K562 (cell line): ENCODE data around the gene CXCL1. TPM values are rescaled to one million over a fixed set of nuclear protein-coding genes. Genes with fewer than 3 reads are reported as not detected.

Experiments used
- CEBPB ChIP-seq: fragments of 450-650 bp; IDR thresholded peaks from 2 replicates; pipeline ENCODE4 v1.6.1; 2016; ENCODE audit warnings: missing genetic modification characterization, missing compliant biosample characterization
- FOXP1 ChIP-seq: sonication (generic); formaldehyde crosslinking; IDR thresholded peaks from 2 replicates; pipeline ENCODE4 v1.8.0; 2022; ENCODE audit warnings: mild to moderate bottlenecking, missing genetic modification reagents
- HNRNPUL1 ChIP-seq: fragments of 200-400 bp; formaldehyde crosslinking; IDR thresholded peaks from 2 replicates; pipeline ENCODE4 v1.6.1; 2017; ENCODE audit warnings: low read length
- ILK ChIP-seq: fragments of 450-650 bp; IDR thresholded peaks from 2 replicates; pipeline ENCODE4 v1.6.1; 2016; ENCODE audit warnings: missing genetic modification characterization, low read depth, mild to moderate bottlenecking, missing compliant biosample characterization, moderate library complexity, borderline replicate concordance
- MCM7 ChIP-seq, 2 experiments: fragments of 450-650 bp; IDR thresholded peaks; 2 replicates each; pipeline ENCODE4 v1.6.1; 2016 to 2018
- NFATC3 ChIP-seq: fragments of 450-650 bp; IDR thresholded peaks from 2 replicates; pipeline ENCODE4 v1.6.1; 2017; ENCODE audit warnings: mild to moderate bottlenecking
- POLR2B ChIP-seq: fragments of 450-650 bp; IDR thresholded peaks from 2 replicates; pipeline ENCODE4 v1.6.1; 2018; ENCODE audit warnings: low read depth; ENCODE audit not compliant: partially characterized antibody
- RAD21 ChIP-seq, 2 experiments: fragments of 250-450 bp in 1 of 2; fragments of 450-650 bp in 1 of 2; sonication (Bioruptor Pico) in 1 of 2; formaldehyde crosslinking in 1 of 2; IDR thresholded peaks in 1 of 2; conservative IDR thresholded peaks in 1 of 2; 2 replicates each; pipeline versions ENCODE4 v1.4.0 to v1.8.0; 2020 to 2022; ENCODE audit warnings: mild to moderate bottlenecking in 2 of 2, moderate library complexity in 1 of 2
- RBM34 ChIP-seq: fragments of 200-400 bp; formaldehyde crosslinking; IDR thresholded peaks from 2 replicates; pipeline ENCODE4 v1.6.1; 2018; ENCODE audit warnings: low read length, borderline replicate concordance; ENCODE audit not compliant: insufficient read depth
- SETDB1 ChIP-seq: IDR thresholded peaks from one replicate; pipeline ENCODE4 v1.6.1; 2012; ENCODE audit warnings: low read length, control low read depth, inconsistent platforms
- SOX6 ChIP-seq: fragments of 450-650 bp; IDR thresholded peaks from 2 replicates; pipeline ENCODE4 v1.6.1; 2014; ENCODE audit warnings: mild to moderate bottlenecking
- TAF1 ChIP-seq: IDR thresholded peaks from 2 replicates; pipeline ENCODE4 v1.6.1; 2011; ENCODE audit warnings: mild to moderate bottlenecking, low read length, moderate library complexity; ENCODE audit not compliant: insufficient read depth, control insufficient read depth, severe bottlenecking; ENCODE audit errors: extremely low read depth
- THRAP3 ChIP-seq: fragments of 450-650 bp; IDR thresholded peaks from 2 replicates; pipeline ENCODE4 v1.6.1; 2016; ENCODE audit warnings: mild to moderate bottlenecking, inconsistent platforms, borderline replicate concordance
- ZBED1 ChIP-seq: IDR thresholded peaks from 2 replicates; pipeline ENCODE4 v1.6.1; 2014
- ZNF217 ChIP-seq: sonication (generic); formaldehyde crosslinking; IDR thresholded peaks from 2 replicates; pipeline ENCODE4 v1.8.0; 2022; ENCODE audit warnings: mild to moderate bottlenecking, missing genetic modification reagents
- ZNF224 ChIP-seq: sonication (generic); formaldehyde crosslinking; IDR thresholded peaks from 2 replicates; pipeline ENCODE4 v1.8.0; 2022; ENCODE audit warnings: mild to moderate bottlenecking, missing genetic modification reagents
- ZNF263 ChIP-seq: sonication (generic); formaldehyde crosslinking; IDR thresholded peaks from 2 replicates; pipeline ENCODE4 v1.8.0; 2022; ENCODE audit warnings: mild to moderate bottlenecking, missing genetic modification reagents, borderline replicate concordance
- ZNF274 ChIP-seq: IDR thresholded peaks from 2 replicates; pipeline ENCODE4 v1.6.1; 2011; ENCODE audit warnings: low read depth, mild to moderate bottlenecking, low read length, moderate library complexity, borderline replicate concordance
- ZNF551 ChIP-seq: fragments of 250-450 bp; sonication (Bioruptor Pico); IDR thresholded peaks from 2 replicates; pipeline ENCODE4 v1.5.0; 2021; ENCODE audit warnings: mild to moderate bottlenecking, moderate library complexity
- polyA plus RNA-seq, 8 experiments: library from polyadenylated mRNA; depleted of rRNA in 4 of 8; stranded (reverse) in 5 of 8; unstranded in 3 of 8; fragments of >200 nt; fragmentation: Nextera tagmentation in 2 of 8; fragmentation: Illumina TruSeq in 1 of 8; extraction: Ambion mirVana in 2 of 8; extraction: Trizol in 1 of 8; gene quantifications; 2 replicates each; pipeline versions ENCODE4 v1.2.1 to v1.2.3, GENCODE V29; 2011 to 2014; ENCODE audit warnings: inconsistent platforms in 1 of 8, missing spikeins in 1 of 8
- total RNA-seq, 7 experiments: library from RNA; depleted of rRNA in 6 of 7; stranded (reverse); fragments of >200 nt in 6 of 7; fragmentation: Illumina TruSeq in 2 of 7; extraction: Trizol in 2 of 7; gene quantifications; 2 replicates each; pipeline versions ENCODE4 v1.2.1 to v1.2.3, GENCODE V29; 2011 to 2021; ENCODE audit warnings: low replicate concordance in 1 of 7
- TF ChIP-seq, protein P1 (sequence below), 3 experiments: fragments of 200-800 bp in 1 of 3; sonication (Bioruptor generic) in 1 of 3; sonication (generic) in 1 of 3; formaldehyde crosslinking in 1 of 3; IDR thresholded peaks; 2 replicates each; pipeline versions ENCODE4 v1.6.1 to v1.8.0; 2016 to 2022; ENCODE audit warnings: mild to moderate bottlenecking in 2 of 3, missing compliant biosample characterization in 2 of 3, missing genetic modification characterization in 2 of 3, missing genetic modification reagents in 1 of 3
- TF ChIP-seq, protein P2 (sequence below): IDR thresholded peaks from 3 replicates; pipeline ENCODE4 v1.6.1; 2011; ENCODE audit warnings: borderline replicate concordance, mild to moderate bottlenecking, moderate library complexity; ENCODE audit not compliant: insufficient read length; ENCODE audit errors: extremely low read depth

CXCL1 gene
- total and polyA plus RNA-seq, 9 of the 15 experiments (the other 6 are each of a cell fraction or from before 2014, with no cell fraction given): 0.07 to 2.2 (median 0.32) TPM; not detected in 3

DNA sequence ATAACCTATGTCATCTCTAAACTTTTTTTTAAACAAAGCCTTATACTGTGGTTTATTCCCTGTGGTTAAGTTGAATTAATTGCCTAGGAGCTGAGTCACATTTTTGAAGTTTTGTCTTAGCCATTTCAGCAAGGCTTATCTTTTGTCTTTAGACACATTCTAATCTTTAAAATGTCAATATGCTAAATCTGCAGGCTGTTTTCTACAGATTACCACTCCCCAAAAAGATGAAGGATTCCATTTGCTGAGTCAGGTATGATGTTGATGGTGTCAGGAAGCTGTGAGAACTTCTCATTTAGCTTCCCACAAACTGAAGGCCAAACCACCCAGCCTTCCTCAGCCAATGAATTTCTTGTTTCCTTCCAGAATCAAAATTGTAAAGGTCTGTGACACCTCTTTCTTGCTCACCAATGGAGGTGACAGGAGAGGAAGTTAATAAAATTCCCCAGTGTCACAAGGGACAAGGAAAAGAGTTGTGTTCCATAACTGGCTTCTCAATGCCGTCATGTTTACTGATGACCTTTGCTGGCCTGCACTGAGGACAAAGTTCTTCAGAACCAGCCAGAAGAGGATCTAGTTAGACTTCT lies 36.4 kb upstream of the CXCL1 start (continued):
- no peak for TF ChIP-seq THRAP3
- no peak for TF ChIP-seq ZBED1
- no peak for TF ChIP-seq MCM7 (IDR thresholded peaks at IDR 0.05)
- no peak for TF ChIP-seq ZNF224 (CRISPR knock-in tag)
- no peak for TF ChIP-seq HNRNPUL1
- no peak for TF ChIP-seq RBM34
- TF ChIP-seq NFATC3: peak; percentile 17; the same call in 1 of the 2 replicates
- TF ChIP-seq SETDB1: no peak
- TF ChIP-seq ZNF551 (CRISPR knock-in tag): no peak
- TF ChIP-seq, protein P1, sequence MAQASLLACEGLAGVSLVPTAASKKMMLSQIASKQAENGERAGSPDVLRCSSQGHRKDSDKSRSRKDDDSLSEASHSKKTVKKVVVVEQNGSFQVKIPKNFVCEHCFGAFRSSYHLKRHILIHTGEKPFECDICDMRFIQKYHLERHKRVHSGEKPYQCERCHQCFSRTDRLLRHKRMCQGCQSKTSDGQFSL (CRISPR knock-in tag; IDR thresholded peaks at IDR 0.05): no peak
- TF ChIP-seq, protein P1 (tag; IDR thresholded peaks at IDR 0.05): no peak
- no peak for TF ChIP-seq RAD21 (CRISPR knock-in tag; conservative IDR thresholded peaks at IDR 0.05 in 1 of 2, IDR thresholded peaks at IDR 0.05 in 1 of 2)
- no peak for TF ChIP-seq ILK (tag)
- no peak for TF ChIP-seq ZNF217 (CRISPR knock-in tag)
- TF ChIP-seq SOX6: peak; percentile 97
- TF ChIP-seq POLR2B: no peak
- no peak for TF ChIP-seq TAF1
- no peak for TF ChIP-seq CEBPB
- TF ChIP-seq, protein P2, sequence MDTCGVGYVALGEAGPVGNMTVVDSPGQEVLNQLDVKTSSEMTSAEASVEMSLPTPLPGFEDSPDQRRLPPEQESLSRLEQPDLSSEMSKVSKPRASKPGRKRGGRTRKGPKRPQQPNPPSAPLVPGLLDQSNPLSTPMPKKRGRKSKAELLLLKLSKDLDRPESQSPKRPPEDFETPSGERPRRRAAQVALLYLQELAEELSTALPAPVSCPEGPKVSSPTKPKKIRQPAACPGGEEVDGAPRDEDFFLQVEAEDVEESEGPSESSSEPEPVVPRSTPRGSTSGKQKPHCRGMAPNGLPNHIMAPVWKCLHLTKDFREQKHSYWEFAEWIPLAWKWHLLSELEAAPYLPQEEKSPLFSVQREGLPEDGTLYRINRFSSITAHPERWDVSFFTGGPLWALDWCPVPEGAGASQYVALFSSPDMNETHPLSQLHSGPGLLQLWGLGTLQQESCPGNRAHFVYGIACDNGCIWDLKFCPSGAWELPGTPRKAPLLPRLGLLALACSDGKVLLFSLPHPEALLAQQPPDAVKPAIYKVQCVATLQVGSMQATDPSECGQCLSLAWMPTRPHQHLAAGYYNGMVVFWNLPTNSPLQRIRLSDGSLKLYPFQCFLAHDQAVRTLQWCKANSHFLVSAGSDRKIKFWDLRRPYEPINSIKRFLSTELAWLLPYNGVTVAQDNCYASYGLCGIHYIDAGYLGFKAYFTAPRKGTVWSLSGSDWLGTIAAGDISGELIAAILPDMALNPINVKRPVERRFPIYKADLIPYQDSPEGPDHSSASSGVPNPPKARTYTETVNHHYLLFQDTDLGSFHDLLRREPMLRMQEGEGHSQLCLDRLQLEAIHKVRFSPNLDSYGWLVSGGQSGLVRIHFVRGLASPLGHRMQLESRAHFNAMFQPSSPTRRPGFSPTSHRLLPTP: no peak
- no peak for TF ChIP-seq ZNF263 (CRISPR knock-in tag)
- TF ChIP-seq ZNF274: no peak
- no peak for TF ChIP-seq FOXP1 (CRISPR knock-in tag)
